Neural cell (in vitro differentiated cells): ENCODE data around the gene ARHGDIB.

Source experiments
- CTCF ChIP-seq: fragments of 450-650 bp; IDR thresholded peaks from 2 replicates; pipeline ENCODE4 v1.5.1; 2014; ENCODE audit warnings: antibody characterized with exemption, mild to moderate bottlenecking, moderate library complexity; ENCODE audit not compliant: poor library complexity, severe bottlenecking
- EP300 ChIP-seq: fragments of 450-650 bp; conservative IDR thresholded peaks from 2 replicates; pipeline ENCODE4 v1.6.1; 2014; ENCODE audit warnings: antibody characterized with exemption, mild to moderate bottlenecking, moderate library complexity; ENCODE audit not compliant: poor library complexity, severe bottlenecking
- EZH2 ChIP-seq: fragments of 200-600, 300-800 bp; shearing (Covaris generic), sonication (generic); IDR thresholded peaks from 2 replicates; pipeline ENCODE4 v1.6.1; 2014; ENCODE audit warnings: antibody characterized with exemption, low read length, borderline replicate concordance, mild to moderate bottlenecking; ENCODE audit not compliant: insufficient read depth, poor library complexity, severe bottlenecking
- MXI1 ChIP-seq: fragments of 450-650 bp; conservative IDR thresholded peaks from 2 replicates; pipeline ENCODE4 v1.6.1; 2014; ENCODE audit warnings: antibody characterized with exemption, mild to moderate bottlenecking; ENCODE audit not compliant: poor library complexity, severe bottlenecking
- POLR2AphosphoS5 ChIP-seq: IDR thresholded peaks from 2 replicates; pipeline ENCODE4 v1.6.1; 2012
- RAD21 ChIP-seq: fragments of 450-650 bp; conservative IDR thresholded peaks from 2 replicates; pipeline ENCODE4 v1.6.1; 2014; ENCODE audit warnings: antibody characterized with exemption, mild to moderate bottlenecking, moderate library complexity
- REST ChIP-seq: IDR thresholded peaks from 2 replicates; pipeline ENCODE4 v1.6.1; 2012; ENCODE audit warnings: borderline replicate concordance
- SMC3 ChIP-seq: fragments of 450-650 bp; conservative IDR thresholded peaks from 2 replicates; pipeline ENCODE4 v1.6.1; 2014; ENCODE audit warnings: antibody characterized with exemption, mild to moderate bottlenecking, moderate library complexity; ENCODE audit not compliant: poor library complexity
- TAF1 ChIP-seq: IDR thresholded peaks from 2 replicates; pipeline ENCODE4 v1.6.1; 2012; ENCODE audit warnings: low read depth

GRCh38 chr12:14974633-14975032, 13.2 kb upstream of the ARHGDIB start:
- TF ChIP-seq MXI1 (no peak), CTCF (no peak), EZH2 (no peak), REST (no peak), EP300 (no peak), RAD21 (no peak), POLR2AphosphoS5 (no peak), TAF1 (no peak), SMC3 (no peak)
